CD4-positive, alpha-beta T cell treated with Interleukin-17A for 4 hours (primary cell): Measurements from ENCODE around the gene SPAG6.
"Not testable (repeated sequence)": the region's sequence is repeated elsewhere in the genome, so short reads cannot be mapped to it uniquely, and the experiment has no call there.

Experiments
- DNase-seq: peaks from one replicate; pipeline ENCODE4 v3.0.0-alpha.2; 2020; ENCODE audit warnings: mixed read lengths

Gene SPAG6

DNA sequence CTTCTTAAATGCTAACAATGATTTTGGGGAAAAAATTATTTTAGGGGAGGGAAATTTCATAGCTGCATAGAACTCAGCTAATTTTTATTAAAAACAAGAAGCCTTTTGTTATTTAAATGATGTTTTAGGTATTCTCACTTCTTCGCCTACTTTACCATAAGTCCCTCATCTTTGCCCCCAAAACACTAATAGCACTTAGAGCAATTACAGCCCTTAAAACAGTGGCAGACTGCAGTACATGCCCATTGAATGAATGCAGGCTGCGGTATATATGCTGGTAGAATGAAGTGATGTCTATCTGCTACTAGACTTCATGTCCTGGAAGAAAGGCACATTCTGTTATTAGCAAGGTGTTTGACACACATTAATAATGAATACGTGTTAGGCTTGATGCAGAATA, 2.9 kb upstream of the SPAG6 start:
- no peak for DNase-seq

GRCh38 chr10:22343731-22344130, 1.6 kb upstream of the SPAG6 start:
- no peak for DNase-seq

DNA sequence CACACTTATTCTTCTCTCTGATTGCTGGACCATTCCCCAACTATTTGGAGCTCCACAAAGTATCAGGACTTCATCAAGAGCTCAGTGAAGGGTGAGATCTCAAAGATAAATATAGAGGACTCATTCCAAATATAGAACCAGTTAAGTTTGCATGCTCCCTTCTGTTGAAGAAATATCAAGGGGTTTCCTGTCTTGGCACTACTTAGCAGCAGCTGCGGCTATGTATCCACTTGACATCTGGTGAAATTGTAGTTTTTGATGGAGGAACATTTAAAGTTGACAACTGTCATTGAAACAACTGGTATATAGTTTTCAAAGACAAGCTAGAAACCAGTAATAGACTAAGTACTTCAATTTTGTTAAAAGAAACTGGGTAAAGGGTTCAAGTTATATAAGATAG, 1.0 kb upstream of the SPAG6 start:
- no peak for DNase-seq

GRCh38 chr10:22344781-22345300, 455 bp upstream of the SPAG6 start:
- no peak for DNase-seq

DNA sequence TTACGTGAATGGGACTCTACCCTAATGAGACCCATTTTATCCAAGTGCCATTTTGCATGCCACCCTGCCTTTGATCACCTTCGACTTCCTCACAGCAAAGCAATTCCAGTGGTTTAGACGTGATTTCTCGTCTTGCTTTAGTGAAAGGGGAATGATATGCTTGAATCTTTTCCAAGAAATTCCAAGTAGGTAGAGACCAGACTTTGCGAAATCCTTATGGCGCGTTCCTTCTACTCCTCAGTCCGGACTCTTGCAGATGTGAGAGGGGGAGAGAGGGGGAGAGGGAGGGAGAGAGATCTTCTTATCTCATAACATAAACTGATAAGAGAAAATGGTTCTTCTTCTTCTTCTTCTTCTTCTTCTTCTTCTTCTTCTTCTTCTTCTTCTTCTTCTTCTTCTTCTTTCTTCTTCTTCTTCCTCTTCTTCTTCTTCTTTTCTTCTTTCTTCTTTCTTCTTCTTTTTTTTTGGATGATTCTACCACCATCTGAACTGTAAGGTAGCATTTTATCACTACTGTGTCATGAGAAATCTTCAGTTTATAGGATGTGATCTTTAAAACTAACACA, 883 bp downstream of the SPAG6 start:
- no peak for DNase-seq

DNA sequence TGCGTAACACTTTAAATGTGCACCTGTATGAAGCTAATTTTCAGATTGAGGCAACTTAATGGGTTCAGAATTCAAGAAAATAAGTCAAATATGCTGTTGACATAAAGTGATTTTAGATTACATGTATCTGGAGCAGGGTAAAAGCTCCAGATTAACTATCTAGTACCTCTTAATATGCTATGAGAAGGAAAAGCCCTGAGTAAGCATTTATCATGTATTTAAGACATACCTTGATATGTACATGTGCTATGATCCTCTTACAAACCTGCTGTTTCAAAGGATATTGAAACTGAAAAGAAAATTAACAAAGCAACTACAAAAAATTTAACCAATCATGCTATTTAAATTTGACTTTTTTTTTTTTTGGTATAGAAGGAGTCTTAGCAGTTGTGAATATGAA, 4.5 kb downstream of the SPAG6 start:
- no peak for DNase-seq

- no peak for DNase-seq
These were observed 5.9 kb downstream of the SPAG6 start for GRCh38 chr10:22351131-22351703.

- no peak for DNase-seq
These were observed 11.1 kb downstream of the SPAG6 start for GRCh38 chr10:22356324-22356873.

- not testable (repeated sequence) for DNase-seq
These were observed 12.5 kb downstream of the SPAG6 start for GRCh38 chr10:22357770-22358169.

- no peak for DNase-seq
These were observed 18.0 kb downstream of the SPAG6 start for GRCh38 chr10:22363305-22363704.

DNA sequence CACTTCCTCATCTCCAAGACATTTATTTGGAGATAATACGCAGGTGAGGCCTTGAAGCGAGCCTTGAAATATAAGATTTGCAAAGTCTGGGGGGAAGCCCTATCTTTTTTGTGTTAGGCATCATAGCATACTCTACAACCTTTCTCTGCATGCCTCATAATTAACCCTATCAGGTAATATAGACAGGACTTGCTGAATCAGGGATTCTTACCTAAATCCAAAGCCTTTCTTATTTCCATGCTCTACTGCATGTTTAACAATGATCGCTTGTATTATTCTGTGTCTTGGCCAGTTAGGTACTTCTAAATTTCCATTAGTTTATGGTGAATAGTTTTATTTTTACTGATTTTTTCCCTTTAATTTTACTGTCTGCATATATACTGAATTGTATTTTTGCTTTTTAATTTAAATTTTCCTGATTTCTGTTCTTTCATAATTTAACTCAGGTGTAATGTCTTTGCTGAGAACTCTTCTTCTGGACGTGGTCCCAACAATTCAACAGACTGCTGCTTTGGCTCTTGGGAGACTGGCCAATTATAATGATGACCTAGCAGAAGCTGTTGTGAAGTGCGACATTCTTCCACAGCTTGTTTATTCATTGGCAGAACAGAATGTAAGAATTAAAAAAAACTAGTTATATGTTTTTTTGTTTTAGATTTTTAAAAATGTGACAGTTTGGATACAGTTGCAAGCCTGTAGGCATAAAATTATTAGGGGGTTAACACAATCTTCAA, 19.3 kb downstream of the SPAG6 start:
- DNase-seq: no peak

DNA sequence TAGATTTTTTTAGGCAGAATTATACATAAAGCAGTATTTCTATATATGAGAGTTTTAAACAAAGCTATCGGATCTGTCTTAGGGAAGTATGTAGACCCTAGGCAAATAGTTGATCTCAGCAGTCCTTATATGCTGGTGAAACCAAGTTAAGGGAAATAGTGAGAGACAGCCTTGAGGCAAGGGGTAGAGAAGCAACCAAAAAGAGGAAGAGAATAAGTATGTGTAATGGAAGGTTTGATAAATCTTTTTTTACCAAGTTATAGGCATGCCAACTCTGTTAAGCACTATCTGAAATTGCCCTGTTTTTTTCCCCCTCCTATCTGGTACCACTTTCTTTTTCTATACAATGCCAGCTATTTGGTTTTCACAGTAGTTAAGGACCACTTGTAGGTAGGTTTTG, 19.9 kb downstream of the SPAG6 start:
- no peak for DNase-seq

DNA sequence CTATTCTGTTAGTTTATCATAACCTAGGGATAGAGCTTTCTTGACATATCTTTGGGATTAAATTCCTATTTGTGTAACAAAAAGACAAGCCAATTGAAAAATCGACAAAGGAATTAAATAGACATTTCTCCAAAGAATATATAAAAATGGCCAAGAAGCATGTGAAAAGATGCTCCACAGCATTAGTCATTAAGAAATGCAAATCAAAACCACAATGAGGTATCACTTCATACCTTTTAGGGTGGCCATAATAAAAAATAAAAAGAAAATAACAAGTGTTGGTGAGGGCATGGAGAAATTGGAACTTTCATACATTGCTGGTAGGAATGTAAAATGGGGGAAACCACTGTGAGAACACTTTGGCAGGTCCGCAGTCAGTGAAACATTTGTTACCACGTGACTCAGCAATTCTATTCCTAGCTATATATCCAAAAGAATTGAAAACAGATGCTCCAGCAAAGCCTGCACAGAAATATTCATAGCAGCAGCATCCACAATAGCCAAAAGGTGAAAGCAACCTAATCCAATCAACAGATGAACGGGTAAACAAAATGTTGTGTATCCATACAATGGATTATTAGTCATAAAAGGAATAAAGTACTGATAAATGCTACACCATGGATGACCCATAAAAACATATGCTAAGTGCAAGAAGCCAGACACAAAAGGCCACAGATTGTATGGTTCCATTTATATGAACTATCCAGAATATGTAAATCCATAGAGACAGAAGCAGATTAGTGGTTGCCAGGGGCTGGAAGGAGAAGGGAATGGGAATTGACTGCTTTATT, 20.5 kb downstream of the SPAG6 start:
- DNase-seq: no peak

DNA sequence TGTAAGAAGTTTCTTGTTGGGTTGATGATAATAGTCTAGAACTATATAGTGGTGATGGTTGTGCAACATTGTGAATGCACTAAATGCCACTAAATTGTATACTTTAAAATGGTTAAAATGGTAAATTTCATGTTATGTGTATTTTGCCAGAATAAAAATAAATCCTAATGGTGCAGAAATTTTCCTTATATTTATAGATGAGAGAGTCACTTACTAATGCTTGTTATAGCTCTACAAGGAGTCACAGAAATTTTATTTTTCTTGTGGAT, 21.1 kb downstream of the SPAG6 start:
- DNase-seq: no peak

DNA sequence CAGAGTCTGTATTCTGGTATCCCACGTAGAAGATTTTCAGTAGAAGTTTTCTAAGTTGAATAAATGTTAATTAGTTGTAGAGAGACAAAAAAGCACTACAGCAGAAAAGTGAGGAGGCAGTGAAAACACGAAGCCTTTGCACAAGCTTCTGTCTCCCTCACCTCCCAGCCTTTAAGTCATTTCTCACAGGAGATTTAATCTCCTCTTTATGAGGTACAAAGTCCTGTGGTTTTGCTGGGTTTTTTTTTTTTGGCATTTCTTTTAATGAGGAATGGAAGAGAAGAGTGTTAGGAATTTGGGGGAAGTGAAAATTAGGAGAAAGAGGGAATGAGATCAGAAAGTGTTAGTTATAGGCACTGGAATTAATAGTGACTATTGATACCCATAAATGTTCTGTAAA, 21.5 kb downstream of the SPAG6 start:
- DNase-seq: no peak

- DNase-seq: no peak
These were observed 22.2 kb downstream of the SPAG6 start for GRCh38 chr10:22367471-22367870.

DNA sequence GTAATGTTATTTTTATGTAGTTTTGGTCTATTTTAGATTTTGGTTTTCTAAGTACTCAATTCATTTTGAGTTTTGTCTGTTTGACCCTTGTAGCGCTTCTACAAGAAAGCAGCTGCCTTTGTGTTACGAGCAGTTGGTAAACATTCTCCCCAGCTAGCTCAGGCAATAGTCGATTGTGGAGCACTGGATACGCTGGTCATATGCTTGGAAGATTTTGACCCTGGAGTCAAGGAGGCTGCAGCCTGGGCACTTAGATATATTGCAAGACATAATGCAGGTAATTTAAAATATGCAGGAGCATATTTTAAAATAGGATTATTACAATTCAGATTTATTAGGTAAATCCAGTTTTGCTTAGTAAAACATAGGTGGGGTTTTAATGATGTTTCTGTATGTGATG, 23.1 kb downstream of the SPAG6 start:
- DNase-seq: no peak

DNA sequence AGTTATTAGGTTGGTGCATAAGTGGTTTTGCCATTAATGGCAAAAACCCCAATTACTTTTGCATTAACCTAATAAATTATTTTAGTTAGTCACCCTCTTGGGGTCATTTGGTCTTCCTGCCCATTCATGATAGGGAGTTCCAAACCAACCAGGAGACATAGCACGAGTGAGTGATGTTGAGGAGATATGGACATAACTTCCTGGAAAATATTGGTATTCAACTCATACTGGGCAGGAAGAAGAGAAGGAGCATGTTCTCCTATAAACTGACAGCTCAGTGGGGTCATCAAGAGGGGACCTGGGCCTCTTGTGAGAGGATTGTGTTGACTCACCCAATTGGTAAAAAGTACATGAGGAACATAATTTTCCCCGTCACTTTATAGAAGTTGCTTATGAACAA, 23.7 kb downstream of the SPAG6 start:
- DNase-seq: no peak

- no peak for DNase-seq
These were observed 24.3 kb downstream of the SPAG6 start for GRCh38 chr10:22369434-22370072.

DNA sequence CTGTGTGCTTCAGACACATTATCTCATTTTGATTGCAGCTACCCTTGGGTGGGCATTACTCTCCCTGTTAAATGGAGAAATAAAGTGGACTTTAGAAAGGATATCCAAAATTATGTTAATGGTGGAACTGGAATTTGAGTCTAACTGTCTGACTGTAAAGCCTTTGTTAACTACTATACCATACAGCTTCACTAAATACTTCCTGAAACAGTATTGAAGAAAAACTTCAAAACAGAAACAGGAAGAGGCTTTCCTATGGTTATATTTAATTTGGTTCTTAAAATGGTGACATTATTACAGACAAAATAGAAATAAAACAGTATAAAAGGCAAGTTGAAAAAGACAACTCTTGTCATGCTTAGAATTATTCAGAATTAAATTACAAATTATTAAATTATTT, 25.0 kb downstream of the SPAG6 start:
- DNase-seq: no peak

GRCh38 chr10:22372298-22372697, 27.0 kb downstream of the SPAG6 start:
- no peak for DNase-seq

DNA sequence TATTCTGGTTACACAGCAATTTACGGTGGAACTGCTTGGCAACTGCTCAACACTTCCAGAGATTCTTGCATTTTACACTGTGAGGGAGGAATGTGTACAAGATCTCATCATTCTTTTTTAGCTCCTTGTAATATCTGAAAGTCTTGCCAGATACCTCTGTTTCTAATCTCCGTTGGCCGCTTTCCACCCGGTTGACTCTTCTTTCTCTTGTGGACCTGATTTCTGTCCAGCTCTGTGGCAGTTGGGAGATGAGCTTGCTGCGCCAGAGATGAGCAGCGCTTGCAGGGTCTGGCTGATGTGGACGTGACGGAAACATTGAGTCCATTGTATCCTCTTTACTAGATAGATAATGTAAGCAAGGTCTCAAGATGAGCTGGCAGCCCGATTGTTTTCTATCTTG, 27.6 kb downstream of the SPAG6 start:
- DNase-seq: no peak

DNA sequence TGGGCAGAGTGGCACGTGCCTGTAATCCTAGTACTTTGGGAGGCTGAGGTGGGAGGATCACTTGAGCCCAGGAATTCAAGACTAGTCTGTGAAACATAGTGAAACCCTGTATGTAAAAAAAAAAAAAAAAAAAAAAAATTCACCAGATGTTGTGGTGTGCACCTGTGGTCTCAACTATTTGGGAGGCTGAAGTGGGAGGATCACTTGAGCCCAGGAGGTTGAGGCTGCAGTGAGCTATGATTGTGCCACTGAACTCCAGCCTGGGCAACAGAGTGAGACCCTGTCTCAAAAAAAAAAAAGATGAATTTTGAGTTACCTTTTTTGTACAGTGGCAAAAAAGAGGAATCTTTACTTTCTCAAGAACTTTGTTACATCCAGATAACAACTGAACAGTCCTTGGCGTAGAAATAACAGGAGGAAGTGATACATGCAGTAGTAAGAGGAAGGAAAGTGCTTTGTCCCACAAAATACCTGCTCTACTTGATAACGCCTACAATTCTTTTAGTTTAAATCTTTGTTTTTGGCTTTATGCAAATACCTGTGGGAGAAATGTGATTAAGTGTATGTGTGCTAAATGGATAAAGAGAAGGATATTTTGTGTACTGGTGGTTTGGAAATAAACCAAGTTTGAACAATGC, 29.3 kb downstream of the SPAG6 start:
- DNase-seq: no peak
